Stimulated activated CD4-positive, alpha-beta T cell treated with anti-CD3 and anti-CD28 coated beads, Interleukin-1b, Interleukin-23, amount 100 ng/mL, for 24 hours (primary cell): ENCODE measurements around the gene XYLT2.
A peak's percentile ranks its signal among the peaks of the same experiment; 100 is the strongest.
"Not testable (repeated sequence)": the region's sequence is repeated elsewhere in the genome, so short reads cannot be mapped to it uniquely, and the experiment has no call there.

ENCODE experiments used
- DNase-seq, 4 experiments: peaks; one replicate each; pipeline ENCODE4 v3.0.0-alpha.2; 2020; ENCODE audit warnings: low read depth in 4 of 4, low spot score in 1 of 4

Gene XYLT2

DNA sequence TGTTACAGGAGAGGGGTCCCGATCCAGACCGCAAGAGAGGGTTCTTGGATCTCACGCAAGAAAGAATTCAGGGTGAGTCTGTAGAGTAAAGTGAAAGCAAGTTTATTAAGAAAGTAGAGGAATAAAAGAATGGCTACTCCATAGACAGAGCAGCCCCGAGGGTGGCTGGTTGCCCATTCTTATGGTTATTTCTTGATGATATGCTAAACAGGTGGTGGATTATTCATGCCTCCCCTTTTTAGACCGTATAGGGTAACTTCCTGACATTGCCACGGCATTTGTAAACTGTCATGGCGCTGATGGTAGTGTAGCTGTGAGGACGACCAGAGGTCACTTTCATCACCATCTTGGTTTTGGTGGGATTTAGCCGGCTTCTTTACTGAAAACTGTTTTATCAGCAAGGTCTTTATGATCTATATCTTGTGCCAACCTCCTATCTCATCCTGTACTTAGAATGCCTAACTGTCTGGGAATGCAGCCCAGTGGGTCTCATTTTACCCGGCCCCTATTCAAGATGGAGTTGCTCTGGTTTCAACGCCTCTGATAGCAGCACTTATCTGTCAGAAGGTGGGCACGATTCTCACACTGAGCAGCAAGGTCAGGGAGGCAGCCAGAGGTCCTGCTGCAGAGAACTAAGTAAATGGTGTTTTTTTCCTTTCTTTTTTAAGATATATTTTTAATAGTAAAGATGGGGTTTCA lies 26.5 kb upstream of the XYLT2 start:
- no peak for DNase-seq

DNA sequence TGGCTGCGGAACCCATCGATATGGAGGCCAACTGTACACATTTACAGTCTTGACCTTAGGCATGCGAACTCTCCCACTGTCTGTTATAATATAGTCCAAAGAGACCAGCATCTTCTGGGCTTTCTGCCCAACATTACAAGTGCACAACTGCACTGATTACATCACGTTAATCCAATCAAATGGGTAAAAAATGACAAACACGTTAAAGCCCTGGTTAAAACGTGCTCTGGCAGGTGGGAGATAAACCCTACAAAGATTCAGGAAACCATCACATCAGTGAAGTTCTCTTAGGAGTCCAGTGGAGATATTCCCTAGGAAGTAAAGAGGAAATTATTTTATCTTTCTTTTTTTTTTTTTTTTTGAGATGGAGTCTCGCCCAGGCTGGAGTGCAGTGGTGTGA lies 23.7 kb upstream of the XYLT2 start:
- no peak for DNase-seq

- no peak for DNase-seq
These were observed 22.9 kb upstream of the XYLT2 start for GRCh38 chr17:50323060-50323459.

DNA sequence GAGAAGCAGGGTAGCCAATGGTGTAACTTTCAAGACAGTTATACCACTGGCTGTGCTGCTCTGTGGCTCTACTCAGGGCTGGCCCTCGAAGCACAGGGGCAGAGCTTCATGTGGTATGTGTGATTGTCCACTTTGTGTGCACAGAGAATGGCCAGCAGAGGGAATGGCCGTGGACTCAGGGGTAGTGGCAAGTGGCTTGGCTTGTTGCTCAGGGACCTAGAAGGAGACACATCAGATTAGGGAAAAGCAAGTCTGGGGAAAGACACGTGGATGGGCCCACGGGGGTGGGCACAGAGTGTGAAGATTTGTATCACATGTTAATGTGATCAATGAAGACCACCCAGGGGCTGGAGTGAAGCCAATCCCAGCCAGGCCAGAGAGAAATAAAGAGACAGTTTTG lies 20.0 kb upstream of the XYLT2 start:
- DNase-seq, result no peak

DNA sequence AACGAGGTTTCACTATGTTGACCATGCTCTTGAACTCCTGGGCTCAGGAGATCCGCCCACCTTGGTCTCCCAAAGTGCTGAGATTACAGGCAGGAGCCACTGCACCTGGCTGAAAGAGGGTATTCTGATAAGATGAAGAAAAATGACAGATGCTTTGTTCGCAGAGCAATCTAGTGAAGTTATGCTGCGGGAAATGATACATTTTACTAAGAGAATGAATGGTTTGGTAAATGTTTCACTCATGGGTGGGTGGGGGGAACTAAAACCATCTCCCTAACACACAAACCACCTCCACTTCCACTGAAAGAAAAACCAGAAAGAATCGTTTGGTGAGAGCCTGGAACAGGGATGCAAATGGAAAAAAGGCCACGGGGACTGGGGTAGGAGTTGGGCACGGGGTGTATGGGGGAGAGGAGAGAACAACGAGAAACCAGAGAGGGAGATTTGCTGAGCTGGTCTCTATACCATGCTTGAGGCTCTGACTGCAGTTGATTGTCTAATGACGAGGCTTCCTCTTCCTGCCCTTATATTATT lies 19.0 kb upstream of the XYLT2 start:
- DNase-seq, result no peak

DNA sequence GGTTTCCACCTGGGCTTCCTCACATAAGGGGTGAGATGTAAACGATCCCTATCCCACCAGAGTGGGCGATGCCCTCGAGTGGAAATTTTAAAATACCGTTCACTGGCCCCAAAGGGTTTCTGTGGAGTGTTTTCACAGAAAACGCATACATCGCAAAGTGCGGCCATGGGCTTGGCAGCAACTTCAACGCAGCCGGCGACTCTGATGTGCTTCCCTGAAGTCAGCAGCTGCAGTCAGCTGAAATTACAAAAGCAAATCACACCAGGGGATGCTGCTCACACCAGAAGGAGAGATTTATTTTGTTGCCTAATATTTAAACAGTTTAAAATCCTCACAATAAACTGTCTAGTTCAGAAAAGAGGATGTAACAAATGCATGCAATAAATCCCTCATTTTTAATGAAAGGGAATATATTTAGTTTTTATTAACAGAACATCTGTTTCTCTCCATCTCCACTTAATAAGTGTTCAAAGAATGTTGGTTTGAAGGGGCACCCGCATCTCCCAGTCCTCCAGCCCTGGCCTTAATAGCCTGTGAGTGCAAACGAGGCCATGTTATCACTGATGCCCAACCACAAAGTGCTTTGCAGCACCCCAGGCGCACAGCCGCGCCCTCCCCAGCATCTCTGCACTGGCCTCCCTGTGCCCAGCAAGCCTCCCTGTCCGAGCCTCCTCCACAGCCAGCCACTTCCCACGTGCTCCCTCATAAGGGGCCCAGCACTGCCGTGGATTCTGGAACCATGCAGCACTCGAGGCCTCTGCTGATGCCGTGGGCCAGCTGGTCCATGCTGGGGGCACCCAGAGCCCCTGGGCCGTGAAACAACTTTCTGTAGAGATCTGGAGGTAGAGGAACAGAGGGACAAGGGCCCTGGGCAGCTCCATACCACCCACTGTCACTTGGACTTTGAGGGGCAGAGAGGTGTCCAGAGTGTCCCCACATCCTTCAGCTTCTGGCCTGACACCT lies 17.3 kb upstream of the XYLT2 start:
- no peak for DNase-seq

DNA sequence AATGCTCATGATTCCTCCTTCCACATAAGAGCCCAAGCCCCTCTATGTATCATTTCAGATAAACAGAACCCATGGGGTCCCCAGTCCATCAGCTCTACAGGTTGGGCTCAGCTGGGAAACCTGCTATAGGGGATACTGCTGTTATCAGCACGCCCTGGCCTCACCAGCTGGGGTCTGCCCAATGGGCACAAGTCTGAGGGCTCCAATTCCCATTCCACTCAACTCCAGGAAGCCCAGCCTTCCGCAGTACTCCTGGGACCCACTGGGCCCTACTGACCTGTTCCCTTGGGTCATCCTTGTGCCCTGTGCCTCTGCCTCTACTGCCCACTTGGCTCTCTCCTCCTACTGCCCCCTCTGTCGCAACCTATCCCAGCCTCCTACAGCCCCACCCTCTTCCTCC lies 16.2 kb upstream of the XYLT2 start:
- DNase-seq, result no peak

- no peak for DNase-seq
These were observed 15.7 kb upstream of the XYLT2 start for GRCh38 chr17:50330151-50330775.

DNA sequence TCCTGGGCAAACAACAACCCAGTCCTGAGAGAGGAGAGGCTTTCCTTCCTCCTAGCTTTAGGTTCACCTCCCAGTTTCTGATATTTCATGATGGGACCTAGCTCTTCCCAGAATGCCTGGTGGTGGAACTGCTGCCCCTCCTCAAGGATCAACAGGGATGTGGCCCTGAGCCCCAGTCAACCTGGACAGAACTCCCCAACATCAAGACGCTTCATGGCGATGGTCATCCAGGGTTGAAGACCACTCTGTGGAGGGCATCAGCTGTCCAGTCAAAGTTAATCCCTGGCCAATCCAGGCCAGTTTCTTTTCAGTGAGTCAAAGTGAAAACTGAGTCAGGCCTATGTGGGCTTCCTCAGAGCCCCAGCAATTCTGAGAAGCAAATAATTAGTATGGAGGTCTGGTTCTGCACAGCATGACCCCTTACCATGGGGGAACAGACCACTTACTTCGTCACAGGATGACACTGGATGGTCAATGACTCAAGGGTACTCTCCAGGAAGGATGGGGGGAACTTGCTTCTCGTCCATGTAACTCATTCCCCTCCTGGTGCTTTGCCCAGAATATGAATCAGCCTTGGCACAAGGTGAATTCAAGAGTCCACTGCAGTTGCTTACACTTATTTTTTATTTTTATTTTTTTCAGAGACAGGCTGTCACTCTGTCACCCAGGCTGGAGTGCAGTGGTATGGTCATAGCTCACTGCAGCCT lies 14.7 kb upstream of the XYLT2 start:
- no peak for DNase-seq

GRCh38 chr17:50332196-50332595 lies 13.7 kb upstream of the XYLT2 start:
- DNase-seq, result no peak

DNA sequence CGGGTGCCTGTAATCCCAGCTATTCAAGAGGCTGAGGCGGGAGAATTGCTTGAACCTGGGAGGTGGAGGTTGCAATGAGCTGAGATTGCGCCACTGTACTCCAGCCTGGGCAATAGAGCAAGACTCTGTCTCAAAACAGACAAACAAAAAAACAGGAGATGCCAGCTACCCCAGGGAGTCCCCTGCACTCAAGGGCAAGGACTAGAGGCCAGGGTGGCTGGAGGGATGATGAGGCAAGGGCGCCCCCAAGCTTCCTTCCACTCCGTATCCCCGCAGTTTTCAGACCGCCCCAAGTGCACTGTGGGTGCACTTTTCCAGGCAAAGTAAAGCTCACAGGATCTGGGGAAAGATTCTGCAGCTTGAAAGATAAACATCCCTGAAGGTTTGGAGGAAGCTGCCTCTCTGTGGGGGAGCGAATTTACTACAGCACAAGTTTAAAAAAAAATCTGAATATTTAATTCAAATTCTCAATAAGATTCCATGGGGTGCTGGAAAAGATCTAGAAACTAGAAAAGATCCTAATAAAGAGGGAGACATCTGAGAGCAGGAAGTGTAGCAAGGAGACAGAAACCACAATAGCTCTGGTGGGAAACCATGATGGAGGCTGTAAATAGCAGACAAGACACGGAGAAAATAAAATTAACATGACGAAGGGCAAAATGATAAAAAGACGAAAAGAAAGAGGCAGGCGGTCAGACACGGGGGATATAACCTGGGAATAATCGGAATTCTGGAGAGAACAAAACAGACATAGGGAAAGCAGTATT lies 12.5 kb upstream of the XYLT2 start:
- not testable (repeated sequence) for DNase-seq

DNA sequence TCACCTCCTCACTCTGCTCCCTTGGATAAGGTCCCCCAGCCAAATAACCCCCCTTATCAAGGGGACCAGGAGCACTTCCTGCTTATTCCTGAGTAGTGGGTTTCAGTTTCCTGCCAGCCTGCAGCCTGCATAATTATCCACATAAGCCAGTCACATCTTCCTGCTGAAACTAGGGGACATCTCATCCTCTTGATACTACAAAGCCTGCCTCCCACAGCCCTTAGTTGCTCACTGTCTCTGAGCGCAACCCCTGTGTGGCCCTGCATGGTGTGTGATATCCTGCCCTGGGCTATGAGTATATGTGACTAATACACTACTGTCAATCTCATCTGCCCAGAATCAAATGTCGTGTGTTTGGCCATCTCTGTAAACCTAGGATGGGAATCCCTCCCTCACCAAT lies 8.0 kb upstream of the XYLT2 start:
- no peak for DNase-seq

DNA sequence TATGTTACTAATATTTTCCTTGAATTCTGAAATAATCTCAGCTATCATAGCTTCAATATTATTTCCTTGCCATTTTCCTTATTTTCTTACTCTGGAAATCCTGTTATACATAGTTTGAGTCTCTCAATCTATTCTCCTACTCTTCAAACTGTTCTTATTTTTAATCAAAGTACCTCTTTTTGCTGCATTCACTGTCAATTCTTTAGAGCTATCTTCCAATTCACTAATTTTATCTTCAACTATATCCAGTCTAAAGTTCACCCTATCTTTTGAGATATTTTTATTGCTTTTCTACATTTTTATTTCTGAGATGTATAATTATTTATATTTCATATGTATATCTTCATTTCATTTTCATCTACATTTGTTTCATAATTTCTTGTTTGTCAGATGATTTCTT lies 7.3 kb upstream of the XYLT2 start:
- no peak for DNase-seq

GRCh38 chr17:50339381-50339780 lies 6.5 kb upstream of the XYLT2 start:
- no peak for DNase-seq

- DNase-seq, result no peak
These were observed 1.1 kb upstream of the XYLT2 start for GRCh38 chr17:50344731-50345365.

- DNase-seq, result peak in 3 of 4 experiments; percentile 18 to 51 (median 32)
These were observed 589 bp downstream of the XYLT2 start for GRCh38 chr17:50346313-50347116.

DNA sequence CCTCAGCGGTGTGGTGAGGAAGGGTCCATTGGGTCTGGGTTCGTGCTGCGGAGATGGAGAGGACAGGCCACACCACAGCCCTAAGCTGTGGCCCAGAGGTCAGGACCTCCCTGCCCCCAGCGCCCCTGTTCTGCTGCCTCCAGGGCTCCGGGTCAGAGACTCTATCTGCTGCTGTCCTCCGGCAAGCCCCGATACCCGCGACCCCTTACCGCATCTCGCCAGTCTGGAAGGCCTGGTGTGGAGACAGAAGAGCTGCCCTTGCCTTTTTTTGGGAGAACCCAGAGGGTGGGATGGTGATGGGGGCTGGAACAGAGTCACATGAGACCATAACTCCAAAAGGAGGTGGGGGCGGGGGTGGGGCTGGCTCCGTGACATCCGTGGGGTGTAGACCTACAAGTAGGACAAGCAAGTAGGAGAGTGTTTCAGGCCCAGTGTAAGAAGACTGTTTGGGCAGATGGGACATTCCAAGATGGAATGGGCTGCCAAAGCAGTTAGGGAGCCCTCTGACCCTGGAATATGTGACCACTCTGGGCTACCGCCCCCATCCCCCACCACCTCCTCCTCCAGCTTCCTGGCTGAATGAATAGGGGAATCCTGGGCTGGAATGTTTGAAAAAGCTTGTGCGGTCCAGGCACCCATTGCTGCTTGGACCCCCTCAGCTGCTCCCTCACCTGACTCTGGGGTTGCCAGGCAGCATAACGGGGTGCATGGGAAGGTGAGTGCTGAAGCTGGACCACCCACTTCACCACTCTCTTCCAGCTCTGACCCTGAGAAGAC lies 1.4 kb downstream of the XYLT2 start:
- no peak for DNase-seq

GRCh38 chr17:50347894-50348291 lies 2.0 kb downstream of the XYLT2 start:
- no peak for DNase-seq
